Calu3 (cell line): ENCODE measurements around the gene ERCC6L. TPM values are rescaled to one million over a fixed set of nuclear protein-coding genes. Genes with fewer than 3 reads are reported as not detected.
A peak's percentile ranks its signal among the peaks of the same experiment; 100 is the strongest.

ENCODE experiments used
- BruUV-seq: library from RNA; stranded (reverse); fragments of 400-500 nt; replicated peaks from 2 replicates; lab custom pipeline; 2021; lab: Mats Ljungman, UMichigan
- CTCF ChIA-PET: fragments of 300-600 bp; sonication (Branson Sonifier 250); formaldehyde crosslinking; loops from one replicate; lab custom pipeline; 2022; ENCODE audit warnings: antibody characterized with exemption; lab: Charles Lee
- DNase-seq: peaks from one replicate; pipeline ENCODE4 v3.0.0; 2022
- H3K27ac Mint-ChIP-seq: one replicate; pipeline ENCODE4 v1.8.0; 2022; ENCODE audit warnings: mixed read lengths; ENCODE audit not compliant: unreplicated experiment
- H3K27me3 Mint-ChIP-seq: one replicate; pipeline ENCODE4 v1.8.0; 2022; ENCODE audit warnings: mixed read lengths; ENCODE audit not compliant: unreplicated experiment
- H3K36me3 Mint-ChIP-seq: one replicate; pipeline ENCODE4 v1.8.0; 2022; ENCODE audit warnings: mild to moderate bottlenecking, moderate library complexity, mixed read lengths; ENCODE audit not compliant: insufficient read depth, unreplicated experiment
- H3K4me1 Mint-ChIP-seq: one replicate; pipeline ENCODE4 v1.8.0; 2022; ENCODE audit warnings: mild to moderate bottlenecking, low read depth, mixed read lengths; ENCODE audit not compliant: unreplicated experiment
- H3K4me3 Mint-ChIP-seq: one replicate; pipeline ENCODE4 v1.8.0; 2022; ENCODE audit warnings: mild to moderate bottlenecking, low read depth, moderate library complexity, mixed read lengths; ENCODE audit not compliant: unreplicated experiment
- H3K9me3 Mint-ChIP-seq: one replicate; pipeline ENCODE4 v1.8.0; 2022; ENCODE audit warnings: low read depth, mixed read lengths; ENCODE audit not compliant: unreplicated experiment
- CTCF ChIP-seq: fragments of 200-600 bp; IDR thresholded peaks from one replicate; pipeline ENCODE4 v1.8.0; 2022; ENCODE audit warnings: antibody characterized with exemption; ENCODE audit not compliant: unreplicated experiment
- intact Hi-C: fragments of 100-400 bp; cut with micrococcal nuclease; formaldehyde crosslinking; loops from one replicate; pipeline ENCODE4 v1.10.0; 2022; ENCODE audit not compliant: unreplicated experiment
- total RNA-seq: library from RNA; stranded (reverse); gene quantifications from 2 replicates; pipeline ENCODE4 v1.2.3, GENCODE V29; 2022

ERCC6L gene
- total RNA-seq, 1 experiment from 2014 or later = 11.0 TPM

GRCh38 chrX:72216973-72217372 lies 21.9 kb downstream of the ERCC6L start:
- H3K36me3 Mint-ChIP-seq = no peaks in the 10 kb centered on the region
- TF ChIP-seq CTCF = no peak
- CTCF ChIA-PET = no interaction called here
- H3K4me3 Mint-ChIP-seq = no peak overlapping the region
- intact Hi-C loops = no loop called here
- no TSS peak for BruUV-seq
- H3K9me3 Mint-ChIP-seq = peaks cover 3% of the 10 kb centered on the region
- no peaks in the 10 kb centered on the region for H3K4me1 Mint-ChIP-seq
- no peak for DNase-seq
- no peaks in the 10 kb centered on the region for H3K27me3 Mint-ChIP-seq
- no peak overlapping the region for H3K27ac Mint-ChIP-seq

GRCh38 chrX:72208126-72208800 lies 30.6 kb downstream of the ERCC6L start:
- Mint-ChIP-seq H3K36me3 (no peaks in the 10 kb centered on the region), H3K27ac (no peak overlapping the region), H3K27me3 (no peaks in the 10 kb centered on the region), H3K4me1 (no peaks in the 10 kb centered on the region), H3K9me3 (no peaks in the 10 kb centered on the region), H3K4me3 (no peak overlapping the region)
- TF ChIP-seq CTCF = no peak
- intact Hi-C loops = no loop called here
- CTCF ChIA-PET = no interaction called here
- DNase-seq = no peak
- BruUV-seq = no TSS peak

DNA sequence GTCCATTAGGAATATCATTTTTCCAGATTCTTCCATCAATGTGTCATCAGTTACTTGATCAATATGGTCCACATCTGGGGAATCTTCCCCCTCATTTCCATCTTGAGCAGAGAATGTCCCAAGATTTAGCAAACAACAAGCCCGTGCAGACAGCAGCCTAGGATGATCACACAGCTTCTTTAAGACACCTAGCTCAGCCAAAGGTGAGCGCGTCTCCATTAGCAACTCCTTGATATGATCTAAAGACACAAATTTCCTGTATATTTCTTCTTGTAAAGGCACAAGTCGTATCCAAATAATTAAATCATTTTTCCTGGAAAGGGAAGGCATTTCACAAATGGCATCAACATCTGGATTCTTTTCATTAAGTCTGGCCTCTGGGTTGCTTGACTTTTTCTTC lies 31.5 kb downstream of the ERCC6L start:
- Mint-ChIP-seq H3K4me3 (no peak overlapping the region), H3K36me3 (no peaks in the 10 kb centered on the region), H3K27me3 (no peaks in the 10 kb centered on the region), H3K4me1 (no peaks in the 10 kb centered on the region), H3K9me3 (no peaks in the 10 kb centered on the region), H3K27ac (no peak overlapping the region)
- intact Hi-C loops = no loop called here
- DNase-seq = no peak
- CTCF ChIA-PET = no interaction called here
- no peak for TF ChIP-seq CTCF
- TSS peak; percentile 22 for BruUV-seq

- intact Hi-C loops = no loop called here
Observed at GRCh38 chrX:72205706-72206105, 33.1 kb downstream of the ERCC6L start.

More at GRCh38 chrX:72205706-72206105, 33.1 kb downstream of the ERCC6L start:
- no peak overlapping the region for H3K27ac Mint-ChIP-seq
- H3K36me3 Mint-ChIP-seq = no peaks in the 10 kb centered on the region
- BruUV-seq = no TSS peak
- no peaks in the 10 kb centered on the region for H3K4me1 Mint-ChIP-seq
- H3K4me3 Mint-ChIP-seq = no peak overlapping the region
- no peak for DNase-seq
- CTCF ChIA-PET = no interaction called here
- no peaks in the 10 kb centered on the region for H3K27me3 Mint-ChIP-seq
- no peaks in the 10 kb centered on the region for H3K9me3 Mint-ChIP-seq
- no peak for TF ChIP-seq CTCF
